SH-SY5Y (cell line): ENCODE results near the gene OGFR.

ENCODE experiments used
- GATA2 ChIP-seq: IDR thresholded peaks from 2 replicates; pipeline ENCODE4 v1.6.1; 2011; ENCODE audit warnings: mild to moderate bottlenecking, low read depth, low read length
- GATA3 ChIP-seq: IDR thresholded peaks from 2 replicates; pipeline ENCODE4 v1.6.1; 2011; ENCODE audit warnings: low read depth, mild to moderate bottlenecking, low read length, moderate library complexity

DNA sequence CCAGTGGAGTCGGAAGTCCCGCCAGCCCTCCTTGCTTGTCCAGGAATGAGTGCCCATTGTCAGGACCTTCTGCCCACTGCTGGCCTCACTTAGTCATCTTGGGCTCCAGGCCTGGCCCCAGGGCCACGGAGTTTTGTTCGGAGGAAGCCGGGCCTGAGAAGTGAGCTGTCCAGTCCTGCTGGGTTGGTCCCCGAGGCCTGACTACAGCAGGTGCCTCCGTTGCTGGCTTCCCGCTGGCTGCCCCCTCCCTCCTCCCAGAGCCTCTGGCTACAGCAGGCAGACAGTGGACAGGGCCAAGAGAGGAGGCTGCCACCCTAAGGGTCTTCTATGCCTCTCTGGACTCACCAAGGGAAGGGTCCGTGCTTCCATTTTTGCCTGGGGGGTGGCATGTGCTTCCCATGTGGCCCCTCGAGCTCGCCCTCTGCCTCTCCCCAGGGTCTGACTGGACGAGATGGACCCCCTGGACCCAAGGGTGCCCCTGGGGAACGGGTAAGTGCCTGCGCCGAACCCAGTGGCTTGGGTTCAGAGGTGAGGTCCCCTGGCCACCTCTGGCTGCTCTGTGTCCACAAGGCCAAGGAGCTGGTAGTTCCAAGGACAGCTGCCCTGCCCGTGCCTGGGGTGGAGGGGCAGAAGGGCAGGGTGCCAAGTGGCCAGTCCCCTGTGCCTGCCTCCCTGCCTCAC lies 15.0 kb downstream of the OGFR start:
- TF ChIP-seq GATA2 (no peak), GATA3 (no peak)
